ENCODE measurements around the gene PARP14.
"Not testable (repeated sequence)": the region's sequence is repeated elsewhere in the genome, so short reads cannot be mapped to it uniquely, and the experiment has no call there.

The PARP14 gene, protein sequence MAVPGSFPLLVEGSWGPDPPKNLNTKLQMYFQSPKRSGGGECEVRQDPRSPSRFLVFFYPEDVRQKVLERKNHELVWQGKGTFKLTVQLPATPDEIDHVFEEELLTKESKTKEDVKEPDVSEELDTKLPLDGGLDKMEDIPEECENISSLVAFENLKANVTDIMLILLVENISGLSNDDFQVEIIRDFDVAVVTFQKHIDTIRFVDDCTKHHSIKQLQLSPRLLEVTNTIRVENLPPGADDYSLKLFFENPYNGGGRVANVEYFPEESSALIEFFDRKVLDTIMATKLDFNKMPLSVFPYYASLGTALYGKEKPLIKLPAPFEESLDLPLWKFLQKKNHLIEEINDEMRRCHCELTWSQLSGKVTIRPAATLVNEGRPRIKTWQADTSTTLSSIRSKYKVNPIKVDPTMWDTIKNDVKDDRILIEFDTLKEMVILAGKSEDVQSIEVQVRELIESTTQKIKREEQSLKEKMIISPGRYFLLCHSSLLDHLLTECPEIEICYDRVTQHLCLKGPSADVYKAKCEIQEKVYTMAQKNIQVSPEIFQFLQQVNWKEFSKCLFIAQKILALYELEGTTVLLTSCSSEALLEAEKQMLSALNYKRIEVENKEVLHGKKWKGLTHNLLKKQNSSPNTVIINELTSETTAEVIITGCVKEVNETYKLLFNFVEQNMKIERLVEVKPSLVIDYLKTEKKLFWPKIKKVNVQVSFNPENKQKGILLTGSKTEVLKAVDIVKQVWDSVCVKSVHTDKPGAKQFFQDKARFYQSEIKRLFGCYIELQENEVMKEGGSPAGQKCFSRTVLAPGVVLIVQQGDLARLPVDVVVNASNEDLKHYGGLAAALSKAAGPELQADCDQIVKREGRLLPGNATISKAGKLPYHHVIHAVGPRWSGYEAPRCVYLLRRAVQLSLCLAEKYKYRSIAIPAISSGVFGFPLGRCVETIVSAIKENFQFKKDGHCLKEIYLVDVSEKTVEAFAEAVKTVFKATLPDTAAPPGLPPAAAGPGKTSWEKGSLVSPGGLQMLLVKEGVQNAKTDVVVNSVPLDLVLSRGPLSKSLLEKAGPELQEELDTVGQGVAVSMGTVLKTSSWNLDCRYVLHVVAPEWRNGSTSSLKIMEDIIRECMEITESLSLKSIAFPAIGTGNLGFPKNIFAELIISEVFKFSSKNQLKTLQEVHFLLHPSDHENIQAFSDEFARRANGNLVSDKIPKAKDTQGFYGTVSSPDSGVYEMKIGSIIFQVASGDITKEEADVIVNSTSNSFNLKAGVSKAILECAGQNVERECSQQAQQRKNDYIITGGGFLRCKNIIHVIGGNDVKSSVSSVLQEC (N-terminal part only)

DNA sequence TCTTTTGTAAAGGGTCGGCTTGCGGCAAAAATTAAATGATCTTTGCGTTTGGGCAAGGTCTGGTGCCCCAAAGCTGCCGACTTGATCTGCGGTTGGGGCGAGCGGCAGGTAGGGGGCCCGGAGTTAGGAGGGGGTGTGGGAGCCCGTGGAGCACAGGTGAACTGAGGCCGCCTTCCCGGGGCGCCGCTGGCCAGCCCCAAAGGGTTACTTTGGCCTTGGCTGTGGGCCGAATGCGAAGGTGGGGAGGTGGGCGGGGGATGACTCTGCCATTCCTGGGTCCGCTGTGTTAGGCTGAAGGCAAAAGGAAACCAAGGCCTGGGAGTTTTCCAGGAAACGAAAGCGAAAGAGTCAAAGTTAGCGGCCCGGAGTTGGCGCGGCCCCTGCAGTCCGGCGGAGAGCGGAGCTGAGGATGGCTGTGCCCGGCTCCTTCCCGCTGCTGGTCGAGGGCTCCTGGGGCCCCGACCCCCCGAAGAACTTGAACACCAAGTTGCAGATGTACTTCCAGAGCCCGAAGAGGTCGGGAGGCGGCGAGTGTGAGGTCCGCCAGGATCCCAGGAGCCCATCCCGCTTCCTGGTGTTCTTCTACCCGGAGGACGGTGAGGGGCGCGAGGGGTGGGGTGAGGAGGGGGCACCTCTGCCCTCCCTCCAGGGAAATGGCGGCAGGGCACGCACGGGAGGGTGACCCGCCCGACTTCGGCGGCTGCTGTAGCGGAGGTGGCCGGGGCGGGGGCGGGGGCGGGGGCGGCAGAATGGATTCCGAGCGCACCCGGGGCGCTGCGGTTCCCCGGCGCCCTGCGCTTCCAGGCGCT, at the start of gene PARP14:
TSS of gene PARP14 (plus strand) at position 365 of the 809 bp plus-strand sequence. CDS start at position 410, 45 bp downstream.
- DNase-seq (ENCODE audit: low read depth): peak; percentile 24

DNA sequence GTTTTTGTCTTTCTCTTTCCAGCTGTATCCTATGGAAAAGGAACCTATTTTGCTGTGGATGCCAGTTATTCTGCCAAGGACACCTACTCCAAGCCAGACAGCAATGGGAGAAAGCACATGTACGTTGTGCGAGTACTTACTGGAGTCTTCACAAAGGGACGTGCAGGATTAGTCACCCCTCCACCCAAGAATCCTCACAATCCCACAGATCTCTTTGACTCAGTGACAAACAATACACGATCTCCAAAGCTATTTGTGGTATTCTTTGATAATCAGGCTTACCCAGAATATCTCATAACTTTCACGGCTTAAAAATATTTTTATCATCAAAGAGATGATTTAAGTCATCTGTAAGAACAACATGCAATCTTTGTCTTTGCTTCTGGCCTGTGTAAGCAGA, 44.9 kb upstream of the PARP14 start:
- DNase-seq (ENCODE audit: low read depth): no peak

DNA sequence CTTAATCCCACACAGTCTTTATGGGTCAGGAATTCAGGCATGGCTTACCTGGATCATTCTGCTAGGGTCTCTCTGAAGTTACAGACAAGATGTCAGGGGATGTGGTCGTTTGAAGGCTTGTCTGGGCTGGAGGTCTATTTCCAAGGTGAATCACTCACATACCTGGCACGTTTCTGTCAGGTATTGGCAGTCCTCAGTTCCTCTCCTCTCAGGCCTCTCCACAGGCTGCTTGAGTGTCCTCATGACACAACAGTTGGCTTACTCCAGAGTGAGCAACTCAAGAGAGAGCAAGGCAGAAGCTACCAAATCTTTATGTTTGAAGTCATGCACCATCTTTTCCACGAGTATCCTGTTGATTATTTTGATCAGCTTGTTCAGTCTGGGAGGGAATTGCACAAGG, 43.9 kb upstream of the PARP14 start:
- DNase-seq (ENCODE audit: low read depth): no peak

DNA sequence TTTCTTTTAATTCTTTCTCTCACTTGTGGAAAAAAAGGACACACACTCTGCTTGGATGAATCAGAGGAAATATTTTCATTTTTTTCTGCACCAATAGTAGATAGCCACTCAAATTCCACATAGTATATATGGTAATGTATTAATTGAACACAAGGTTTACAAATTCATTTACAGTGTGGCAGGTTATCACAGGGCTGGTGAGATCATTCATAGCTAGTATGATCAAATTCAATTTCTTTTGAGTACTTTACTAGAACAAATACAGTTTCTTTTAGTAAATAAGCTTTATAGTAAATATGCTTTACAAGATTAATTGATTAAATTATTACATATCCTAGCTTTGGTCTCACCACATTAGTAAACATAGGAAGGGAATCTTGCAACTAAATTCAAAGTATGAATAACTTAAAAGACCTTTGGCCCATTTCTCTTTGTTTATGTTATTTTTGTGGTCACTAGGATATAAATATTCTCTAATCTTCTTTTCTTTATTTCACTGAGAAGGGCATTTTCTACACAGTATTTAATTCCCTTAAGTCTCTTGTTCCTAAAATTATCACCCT, 40.1 kb upstream of the PARP14 start:
- no peak for DNase-seq (ENCODE audit: low read depth)

DNA sequence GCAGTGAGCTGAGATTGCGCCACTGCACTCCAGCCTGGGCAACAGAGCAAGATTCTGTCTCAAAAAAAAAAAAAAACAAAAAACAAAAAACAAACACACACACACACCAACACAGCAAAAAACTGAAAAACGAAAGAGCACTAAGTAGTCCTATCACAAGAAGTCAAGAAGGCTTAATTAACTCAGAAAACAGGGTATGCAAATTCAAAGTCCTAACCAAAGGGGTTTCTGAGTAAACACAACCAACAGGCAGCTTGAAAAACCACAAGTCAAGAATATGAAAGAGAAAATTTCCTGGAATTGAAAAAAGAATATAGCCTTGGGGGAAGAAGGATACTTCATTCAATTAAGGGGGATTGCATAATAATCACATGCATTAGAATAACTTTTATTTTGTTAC, 37.7 kb upstream of the PARP14 start:
- no peak for DNase-seq (ENCODE audit: low read depth)

DNA sequence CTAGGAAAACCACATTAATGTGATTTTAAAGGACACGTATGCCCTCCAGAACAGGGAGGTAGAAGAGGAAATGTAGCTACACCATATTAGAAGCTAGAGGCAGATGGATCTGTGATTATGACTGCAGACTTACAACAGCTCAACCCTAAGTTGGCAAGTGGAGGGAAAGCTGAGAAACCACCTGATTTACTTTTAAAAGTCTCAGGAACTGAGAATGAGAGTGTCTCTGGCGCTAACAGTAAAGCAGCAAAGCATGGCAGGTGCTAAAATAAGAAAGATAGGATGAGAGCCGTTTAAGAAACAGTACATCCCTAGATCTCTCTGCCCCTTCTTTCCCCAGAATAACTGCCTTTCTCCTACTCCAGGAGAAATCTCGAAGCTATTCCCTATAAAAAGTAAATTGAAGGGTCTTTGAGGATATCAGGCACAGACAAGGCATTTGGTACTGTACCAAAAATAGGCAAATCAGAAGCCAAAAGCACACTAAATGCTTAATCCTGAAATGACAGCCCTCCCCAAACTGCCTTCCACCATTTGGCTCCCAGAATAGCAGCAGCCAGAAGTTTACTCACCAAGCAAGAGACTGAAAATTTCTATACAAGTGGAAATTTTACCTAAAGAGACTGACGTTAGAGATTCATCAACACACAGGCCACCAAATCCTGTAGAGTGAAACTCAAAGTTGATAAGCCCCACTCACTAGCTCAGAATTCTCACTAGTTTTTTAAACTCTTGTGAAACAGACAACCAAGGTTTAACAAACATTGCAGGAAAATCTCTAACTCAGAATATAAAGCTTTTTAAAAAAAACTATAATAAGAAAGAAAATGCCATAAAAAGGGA, 34.3 kb upstream of the PARP14 start:
- DNase-seq (ENCODE audit: low read depth): no peak

DNA sequence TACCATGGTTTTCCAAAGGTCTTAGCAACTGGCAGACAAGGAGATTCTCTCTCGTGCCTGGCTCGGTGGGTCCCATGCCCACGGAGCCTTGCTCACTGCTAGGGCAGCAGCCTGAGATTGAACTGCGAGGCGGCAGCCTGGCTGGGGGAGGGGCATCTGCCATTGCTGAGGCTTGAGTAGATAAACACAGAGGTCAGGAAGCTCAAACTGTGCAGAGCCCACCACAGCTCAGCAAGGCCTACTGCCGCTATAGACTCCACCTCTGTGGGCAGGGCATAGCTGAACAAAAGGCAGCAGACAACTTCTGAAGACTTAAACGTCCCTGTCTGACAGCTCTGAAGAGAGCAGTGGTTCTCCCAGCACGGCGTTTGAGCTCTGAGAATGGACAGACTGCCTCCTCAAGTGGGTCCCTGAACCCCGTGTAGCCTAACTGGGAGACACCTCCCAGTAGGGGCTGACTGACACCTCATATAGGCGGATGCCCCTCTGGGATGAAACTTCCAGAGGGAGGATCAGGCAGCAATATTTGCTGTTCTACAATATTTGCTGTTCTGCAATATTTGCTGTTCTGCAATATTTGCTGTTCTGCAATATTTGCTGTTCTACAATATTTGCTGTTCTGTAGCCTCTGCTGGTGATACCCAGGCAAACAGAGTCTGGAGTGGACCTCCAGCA, 29.3 kb upstream of the PARP14 start:
- not testable (repeated sequence) for DNase-seq (ENCODE audit: low read depth)

DNA sequence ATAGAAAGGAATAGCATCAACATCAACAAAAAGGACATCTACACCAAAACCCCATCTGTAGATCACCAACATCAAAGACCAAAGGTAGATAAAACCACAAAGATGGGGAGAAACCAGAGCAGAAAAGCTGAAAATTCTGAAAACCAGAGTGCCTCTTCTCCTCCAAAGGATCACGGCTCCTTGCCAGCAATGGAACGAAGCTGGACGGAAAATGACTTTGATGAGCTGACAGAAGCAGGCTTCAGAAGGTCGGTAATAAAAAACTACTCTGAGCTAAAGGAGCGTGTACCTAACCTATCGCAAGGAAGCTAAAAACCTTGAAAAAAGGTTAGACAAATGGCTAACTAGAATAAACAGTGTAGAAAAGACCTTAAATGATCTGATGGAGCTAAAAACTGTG, 28.7 kb upstream of the PARP14 start:
- DNase-seq (ENCODE audit: low read depth): not testable (repeated sequence)

DNA sequence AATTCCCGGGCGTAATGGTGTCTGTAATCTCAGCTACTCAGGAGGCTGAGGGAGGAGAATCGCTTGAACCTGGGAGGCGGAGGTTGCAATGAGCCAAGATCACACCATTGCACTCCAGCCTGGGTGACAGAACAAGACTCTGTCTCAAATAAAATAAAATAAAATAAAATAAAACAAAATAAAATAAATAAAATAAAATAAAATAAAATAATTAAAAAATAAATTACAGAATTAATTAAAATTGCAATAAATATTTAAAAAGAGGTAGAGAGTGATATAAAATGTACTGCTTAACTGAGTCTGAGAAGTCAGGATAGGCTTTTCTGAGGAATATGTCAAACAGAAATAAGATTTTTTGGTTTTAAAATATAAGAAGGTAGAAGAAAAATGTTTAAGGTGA, 22.3 kb upstream of the PARP14 start:
- not testable (repeated sequence) for DNase-seq (ENCODE audit: low read depth)

DNA sequence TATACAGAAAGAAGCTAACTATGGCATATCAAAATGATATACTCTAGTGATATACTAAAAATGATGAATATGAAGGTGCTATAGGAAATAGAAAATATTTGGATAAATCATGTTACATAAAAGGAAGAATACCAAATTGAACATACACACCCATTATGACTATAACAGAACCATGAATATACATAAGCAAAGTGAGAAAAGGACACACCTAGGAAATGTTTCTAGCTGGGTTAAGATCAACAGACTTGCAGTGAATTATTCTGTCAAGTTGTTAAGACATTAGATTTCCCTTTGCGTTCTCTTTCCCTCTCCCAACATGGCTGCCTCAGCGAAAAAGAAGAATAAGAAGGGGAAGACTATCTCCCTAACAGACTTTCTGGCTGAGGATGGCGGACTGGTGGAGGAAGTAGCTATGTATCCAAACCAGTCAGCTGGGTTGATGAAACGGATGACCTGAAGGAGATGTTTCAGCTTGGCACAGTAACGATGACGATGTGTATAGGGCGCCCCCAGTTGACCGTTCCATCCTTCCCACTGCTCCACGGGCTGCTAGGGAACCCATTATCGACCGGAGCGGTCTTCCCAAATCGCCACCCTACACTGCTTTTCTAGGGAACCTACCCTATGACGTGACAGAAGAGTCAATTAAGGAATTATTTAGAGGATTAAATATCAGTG, 20.2 kb upstream of the PARP14 start:
- no peak for DNase-seq (ENCODE audit: low read depth)

DNA sequence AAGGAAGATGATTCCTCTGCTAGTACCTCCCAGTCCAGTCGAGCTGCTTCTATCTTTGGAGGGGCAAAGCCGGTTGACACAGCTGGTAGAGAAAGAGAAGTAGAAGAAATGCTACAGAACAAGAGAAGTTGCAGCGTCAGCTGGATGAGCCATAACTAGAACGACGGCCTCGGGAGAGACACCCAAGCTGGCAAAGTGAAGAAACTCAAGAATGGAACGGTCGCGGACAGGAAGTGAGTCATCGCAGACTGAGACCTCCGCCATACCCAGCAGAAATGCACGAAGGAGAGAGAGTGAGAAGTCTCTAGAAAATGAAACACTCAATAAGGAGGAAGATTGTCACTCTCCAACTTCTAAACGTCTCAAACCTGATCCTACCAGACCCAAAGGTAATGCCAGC, 19.0 kb upstream of the PARP14 start:
- no peak for DNase-seq (ENCODE audit: low read depth)

DNA sequence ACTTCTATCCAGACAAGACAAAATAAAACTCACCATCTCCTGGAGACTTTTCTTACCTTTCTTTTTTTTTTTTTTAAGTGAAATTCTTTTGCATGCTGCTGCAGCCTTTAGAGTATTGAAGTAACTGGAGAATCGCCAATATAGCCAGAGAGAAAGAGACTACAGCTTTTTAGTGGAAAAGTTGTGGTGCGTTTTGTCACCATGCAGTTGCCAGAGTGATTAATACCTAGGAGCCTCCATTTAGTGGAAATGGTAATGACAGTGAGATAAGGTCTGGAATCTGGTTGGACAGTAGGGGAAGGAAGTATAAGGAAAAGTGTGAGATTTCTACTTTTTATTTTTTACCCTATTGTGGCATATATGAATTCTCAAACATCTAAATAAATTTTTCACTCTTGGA, 18.1 kb upstream of the PARP14 start:
- DNase-seq (ENCODE audit: low read depth): no peak

DNA sequence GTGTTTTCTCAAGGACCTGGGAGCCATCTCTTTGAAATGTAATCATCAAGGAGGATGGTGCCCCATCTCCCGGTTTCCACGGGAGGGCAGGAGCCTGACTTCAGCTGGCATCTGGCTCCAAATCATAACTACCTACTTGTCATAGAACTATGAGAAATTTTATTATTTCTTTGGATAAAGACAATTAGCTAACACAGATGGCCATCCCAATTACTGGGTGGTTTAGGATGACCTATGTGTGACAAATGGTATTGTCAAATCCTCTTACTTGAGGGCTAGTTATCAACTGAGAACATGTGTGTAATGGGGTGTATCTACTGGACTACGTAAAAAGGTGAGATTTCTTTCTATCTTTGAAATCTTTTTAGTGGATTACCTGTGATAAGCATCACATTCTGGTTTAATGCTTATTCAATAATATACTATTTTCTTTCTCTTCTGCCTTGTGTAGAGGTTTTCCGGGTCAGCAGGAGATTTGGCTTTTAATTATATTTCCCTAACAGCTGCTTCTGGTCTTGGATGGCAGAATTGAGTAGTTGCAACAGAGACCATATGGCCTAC, 15.3 kb upstream of the PARP14 start:
- no peak for DNase-seq (ENCODE audit: low read depth)

DNA sequence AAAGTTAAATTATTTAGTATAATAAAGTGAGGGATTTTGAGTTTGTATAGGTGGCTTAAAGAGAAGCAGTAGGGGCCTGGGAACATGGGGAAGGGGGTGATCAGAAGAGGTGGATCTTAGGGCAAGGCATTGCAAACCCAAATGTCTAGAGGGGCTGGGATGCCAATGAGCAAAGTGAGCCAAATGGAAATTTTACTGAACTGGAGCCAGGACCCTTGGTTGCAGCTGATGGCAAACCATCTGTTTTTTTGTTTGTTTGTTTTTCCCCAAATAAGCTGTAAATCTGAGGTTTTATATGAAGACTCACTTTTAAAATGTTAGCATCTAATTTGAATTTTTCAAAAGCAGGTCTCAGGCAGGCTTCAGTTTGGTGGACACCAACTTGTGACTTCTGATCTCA, 14.8 kb upstream of the PARP14 start:
- no peak for DNase-seq (ENCODE audit: low read depth)

DNA sequence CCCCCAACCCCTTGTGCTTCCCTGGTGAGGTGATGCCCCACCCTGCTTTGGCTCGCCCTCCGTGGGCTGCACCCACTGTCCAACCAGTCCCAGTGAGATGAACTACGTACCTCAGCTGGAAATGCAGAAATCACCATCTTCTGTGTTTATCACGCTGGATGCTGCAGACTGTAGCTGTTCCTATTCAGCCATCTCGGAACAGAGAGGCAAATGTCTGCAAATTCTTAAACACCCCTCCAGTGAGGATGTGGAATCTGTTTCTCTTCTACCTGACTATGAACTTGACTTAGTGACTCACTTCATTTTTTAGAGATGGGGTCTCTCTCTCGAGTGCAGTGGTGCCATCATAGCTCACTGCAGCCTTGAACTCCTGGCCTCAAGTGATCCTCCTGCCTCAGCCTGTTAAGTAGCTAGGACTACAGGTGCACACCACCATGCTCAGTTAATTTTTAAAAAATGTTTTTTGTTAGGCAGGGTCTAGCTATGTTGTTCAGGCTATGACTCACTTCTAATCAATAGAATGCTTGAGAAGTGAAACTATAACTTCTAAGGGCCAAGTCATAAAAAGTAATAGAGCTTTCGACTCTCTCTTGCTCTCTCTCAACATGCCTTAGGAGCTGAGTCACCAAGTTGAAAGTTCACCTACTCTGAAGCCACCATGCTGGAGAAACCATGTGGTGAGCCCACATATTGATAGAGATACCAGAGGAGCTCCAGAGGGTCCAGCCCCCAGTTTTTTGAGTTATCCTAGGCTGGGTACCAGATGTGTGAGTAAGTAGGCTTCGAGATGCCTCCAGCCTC, 11.5 kb upstream of the PARP14 start:
- DNase-seq (ENCODE audit: low read depth): peak; percentile 56

DNA sequence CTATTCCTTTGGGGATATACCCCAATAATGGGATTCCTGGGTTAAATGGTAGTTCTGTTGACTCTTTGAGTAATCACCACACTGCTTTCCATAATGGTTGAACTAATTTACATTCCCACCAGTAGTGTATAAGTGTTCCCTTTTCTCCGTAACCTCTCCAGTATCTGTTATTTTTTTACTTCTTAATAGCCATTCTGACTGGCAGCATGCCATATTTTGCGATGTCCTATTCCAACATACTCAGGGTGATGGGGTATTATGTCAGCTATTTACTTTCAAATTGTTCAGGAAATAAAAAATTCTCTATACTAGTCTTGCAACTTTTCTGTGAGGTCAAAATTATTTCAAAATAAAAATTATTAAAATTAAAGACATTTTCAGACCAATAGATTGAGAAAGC, 9.1 kb upstream of the PARP14 start:
- DNase-seq (ENCODE audit: low read depth): no peak

DNA sequence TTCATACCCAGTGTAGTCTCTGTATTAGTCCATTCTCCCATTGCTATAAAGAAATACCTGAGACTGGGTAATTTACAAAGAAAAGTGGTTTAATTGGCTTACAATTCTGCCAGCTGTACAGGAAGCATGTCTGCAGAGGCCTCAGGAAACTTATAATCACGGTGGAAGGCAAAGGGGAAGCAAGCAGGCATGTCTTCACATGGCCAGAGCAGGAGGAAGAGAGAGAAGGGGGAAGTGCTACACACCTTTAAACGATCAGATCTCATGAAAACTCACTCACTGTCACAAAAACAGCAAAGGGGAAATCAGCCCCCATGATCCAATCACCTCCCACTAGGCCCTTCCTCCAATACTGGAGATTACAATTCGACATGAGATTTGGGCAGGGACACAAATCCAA, 6.3 kb upstream of the PARP14 start:
- DNase-seq (ENCODE audit: low read depth): no peak

DNA sequence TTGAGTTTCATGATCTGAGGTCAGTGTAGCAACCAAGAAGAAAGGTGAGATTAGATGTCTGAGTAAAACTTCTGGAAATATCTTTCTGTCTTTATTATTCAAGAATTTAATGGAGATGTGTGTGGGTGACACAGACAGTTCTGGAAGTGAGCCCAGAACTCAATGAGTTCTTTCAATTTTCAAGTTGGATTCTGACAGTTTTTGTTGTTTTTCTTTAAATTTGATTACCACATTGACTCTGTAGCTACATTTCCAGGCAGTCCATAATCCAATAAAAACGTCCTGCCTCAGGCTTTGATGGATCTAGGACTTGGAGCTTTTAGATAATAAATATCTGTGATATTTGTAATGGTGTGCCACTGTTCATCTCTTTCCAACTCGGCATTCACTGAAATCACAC, 3.9 kb upstream of the PARP14 start:
- peak; percentile 11 for DNase-seq (ENCODE audit: low read depth)

Data from GM04503 (cell line).